Keratinocyte (primary cell): Measurements from ENCODE around the gene SPAG16. TPM values are rescaled to one million over a fixed set of nuclear protein-coding genes. Genes with fewer than 3 reads are reported as not detected.

Source experiments
- DNase-seq: peaks from one replicate; pipeline ENCODE4 v3.0.0-alpha.2; 2011; ENCODE audit warnings: low read depth, missing footprints, low spot score
- FAIRE-seq: peaks from 2 replicates; lab custom pipeline; 2011; peaks lifted over from hg19 to GRCh38; lab: Jason Lieb, UNC
- H2AFZ ChIP-seq: 2 replicates; pipeline ENCODE4 v1.6.0; 2012; ENCODE audit warnings: low read length, control low read depth, inconsistent platforms; ENCODE audit not compliant: control insufficient read depth
- H3K27ac ChIP-seq: 2 replicates; pipeline ENCODE4 v1.5.1; 2011; ENCODE audit warnings: low read length; ENCODE audit not compliant: control insufficient read depth, insufficient read depth
- H3K27me3 ChIP-seq: 3 replicates; pipeline ENCODE4 v1.6.0; 2011; ENCODE audit warnings: low read length; ENCODE audit not compliant: control insufficient read depth, insufficient read depth; ENCODE audit errors: extremely low read depth
- H3K36me3 ChIP-seq, 2 experiments: 2 replicates in 1 of 2; 3 replicates in 1 of 2; pipeline ENCODE4 v1.5.1; 2011; ENCODE audit warnings: low read length in 2 of 2, mild to moderate bottlenecking in 1 of 2; ENCODE audit not compliant: control insufficient read depth in 2 of 2, insufficient read depth in 2 of 2; ENCODE audit errors: extremely low read depth in 1 of 2
- H3K4me1 ChIP-seq: 3 replicates; pipeline ENCODE4 v1.5.1; 2011; ENCODE audit warnings: low read length; ENCODE audit not compliant: control insufficient read depth, insufficient read depth; ENCODE audit errors: extremely low read depth
- H3K4me2 ChIP-seq: 3 replicates; pipeline ENCODE4 v1.6.0; 2011; ENCODE audit warnings: low read depth, low read length; ENCODE audit not compliant: control insufficient read depth, insufficient read depth; ENCODE audit errors: extremely low read depth
- H3K4me3 ChIP-seq, 3 experiments: fragments of 200-600 bp in 1 of 3; sonication (generic) in 1 of 3; 2 replicates in 2 of 3; 3 replicates in 1 of 3; pipeline ENCODE4 v1.5.1; 2011 to 2016; ENCODE audit warnings: low read length in 3 of 3, mild to moderate bottlenecking in 3 of 3, control low read depth in 2 of 3, inconsistent platforms in 1 of 3, low read depth in 1 of 3, mixed read lengths in 1 of 3, mixed run types in 1 of 3, moderate library complexity in 1 of 3; ENCODE audit not compliant: control insufficient read depth in 2 of 3, insufficient read depth in 2 of 3; ENCODE audit errors: extremely low read depth in 1 of 3
- H3K79me2 ChIP-seq: 2 replicates; pipeline ENCODE4 v1.6.0; 2012; ENCODE audit warnings: low read length; ENCODE audit not compliant: control insufficient read depth, insufficient read depth
- H3K9ac ChIP-seq: 3 replicates; pipeline ENCODE4 v1.6.0; 2011; ENCODE audit warnings: low read length; ENCODE audit not compliant: control insufficient read depth, insufficient read depth; ENCODE audit errors: extremely low read depth
- H3K9me1 ChIP-seq: 3 replicates; pipeline ENCODE4 v1.6.0; 2011; ENCODE audit warnings: low read length; ENCODE audit not compliant: control insufficient read depth, insufficient read depth; ENCODE audit errors: extremely low read depth
- H3K9me3 ChIP-seq: 2 replicates; pipeline ENCODE4 v1.5.1; 2012; ENCODE audit warnings: low read depth, low read length; ENCODE audit not compliant: control insufficient read depth
- H4K20me1 ChIP-seq: 3 replicates; pipeline ENCODE4 v1.6.0; 2011; ENCODE audit warnings: low read length; ENCODE audit not compliant: control insufficient read depth, insufficient read depth; ENCODE audit errors: extremely low read depth
- CTCF ChIP-seq, 3 experiments: IDR thresholded peaks in 1 of 3; conservative IDR thresholded peaks in 1 of 3; optimal IDR thresholded peaks in 1 of 3; 2 replicates in 2 of 3; 3 replicates in 1 of 3; pipeline versions ENCODE3 to v1.5.1; 2011; ENCODE audit warnings: low read length in 3 of 3, mild to moderate bottlenecking in 3 of 3, moderate library complexity in 2 of 3, control low read depth in 1 of 3, inconsistent platforms in 1 of 3; ENCODE audit not compliant: insufficient read depth in 2 of 3; ENCODE audit errors: extremely low read depth in 1 of 3
- EZH2 ChIP-seq: IDR thresholded peaks from one replicate; pipeline ENCODE4 v1.6.1; 2012; ENCODE audit warnings: inconsistent platforms, mild to moderate bottlenecking, low read length, moderate library complexity
- dilution Hi-C: fragments of 300-500 bp; cut with MboI; formaldehyde crosslinking; loops from one replicate; pipeline ENCODE4 v1.7.0; 2020; ENCODE audit warnings: low sequenced_read_pairs; ENCODE audit not compliant: extremely low pct_ligation_motif_present
- polyA plus RNA-seq, 5 experiments: library from polyadenylated mRNA; depleted of rRNA in 3 of 5; stranded (reverse) in 3 of 5; stranded (forward) in 1 of 5; unstranded in 1 of 5; fragments of >200 nt; gene quantifications; 1 replicate in 1 of 5; 2 replicates in 3 of 5; 3 replicates in 1 of 5; pipeline versions ENCODE4 v1.2.1 to v1.2.3, GENCODE V29; 2011 to 2012; ENCODE audit warnings: missing spikeins in 2 of 5, low read depth in 1 of 5, low replicate concordance in 1 of 5

The SPAG16 gene
- polyA plus RNA-seq, 1 donor (not counting 4 experiments of a cell fraction or from before 2014, with no cell fraction given) = 19.6 TPM

- FAIRE-seq = no peak
- DNase-seq = no peak
- H3K4me2 ChIP-seq = no peak overlapping the region
- no peaks in the 10 kb centered on the region for H3K9me3 ChIP-seq
- H3K27me3 ChIP-seq = no peaks in the 10 kb centered on the region
- no peak overlapping the region for H3K4me3 ChIP-seq
- H3K9ac ChIP-seq = no peak overlapping the region
- H4K20me1 ChIP-seq = no peaks in the 10 kb centered on the region
- no peaks in the 10 kb centered on the region for H3K36me3 ChIP-seq
- no peak overlapping the region for H3K27ac ChIP-seq
- dilution Hi-C loops = no loop called here
- H3K9me1 ChIP-seq = no peaks in the 10 kb centered on the region
- no peak overlapping the region for H2AFZ ChIP-seq
- H3K79me2 ChIP-seq = no peaks in the 10 kb centered on the region
- TF ChIP-seq EZH2 (no peak), CTCF (optimal IDR thresholded peaks at IDR 0.05 in 1 of 3, IDR thresholded peaks at IDR 0.05 in 1 of 3, conservative IDR thresholded peaks at IDR 0.05 in 1 of 3; ENCODE audit: extremely low read depth in 1 of 3, insufficient read depth in 2 of 3, low read length in 3 of 3) (no peak)
- no peaks in the 10 kb centered on the region for H3K4me1 ChIP-seq
These were observed 767.3 kb downstream of the SPAG16 start for GRCh38 chr2:214051585-214051984.

- Histone ChIP-seq H2AFZ (no peak overlapping the region), H4K20me1 (no peaks in the 10 kb centered on the region), H3K4me1 (no peaks in the 10 kb centered on the region), H3K79me2 (no peaks in the 10 kb centered on the region), H3K36me3 (no peaks in the 10 kb centered on the region), H3K9ac (no peak overlapping the region), H3K4me2 (no peak overlapping the region), H3K9me3 (no peaks in the 10 kb centered on the region), H3K9me1 (no peaks in the 10 kb centered on the region), H3K27ac (no peak overlapping the region), H3K4me3 (no peak overlapping the region), H3K27me3 (no peaks in the 10 kb centered on the region)
- FAIRE-seq (no peak), DNase-seq (no peak)
- TF ChIP-seq CTCF (optimal IDR thresholded peaks at IDR 0.05 in 1 of 3, IDR thresholded peaks at IDR 0.05 in 1 of 3, conservative IDR thresholded peaks at IDR 0.05 in 1 of 3; ENCODE audit: extremely low read depth in 1 of 3, insufficient read depth in 2 of 3, low read length in 3 of 3) = no peak
- no peak for TF ChIP-seq EZH2
- dilution Hi-C loops = no loop called here
These were observed 768.0 kb downstream of the SPAG16 start for GRCh38 chr2:214052235-214052634.
